HG02642 (cell line): Measurements from ENCODE around the gene CACNA1I.

Experiments
- ATAC-seq: cut with Tn5 transposase; IDR thresholded peaks from one replicate; pipeline ENCODE4 v1.9.1; 2021; ENCODE audit warnings: mild to moderate bottlenecking; ENCODE audit not compliant: unreplicated experiment, poor library complexity

The CACNA1I gene

DNA sequence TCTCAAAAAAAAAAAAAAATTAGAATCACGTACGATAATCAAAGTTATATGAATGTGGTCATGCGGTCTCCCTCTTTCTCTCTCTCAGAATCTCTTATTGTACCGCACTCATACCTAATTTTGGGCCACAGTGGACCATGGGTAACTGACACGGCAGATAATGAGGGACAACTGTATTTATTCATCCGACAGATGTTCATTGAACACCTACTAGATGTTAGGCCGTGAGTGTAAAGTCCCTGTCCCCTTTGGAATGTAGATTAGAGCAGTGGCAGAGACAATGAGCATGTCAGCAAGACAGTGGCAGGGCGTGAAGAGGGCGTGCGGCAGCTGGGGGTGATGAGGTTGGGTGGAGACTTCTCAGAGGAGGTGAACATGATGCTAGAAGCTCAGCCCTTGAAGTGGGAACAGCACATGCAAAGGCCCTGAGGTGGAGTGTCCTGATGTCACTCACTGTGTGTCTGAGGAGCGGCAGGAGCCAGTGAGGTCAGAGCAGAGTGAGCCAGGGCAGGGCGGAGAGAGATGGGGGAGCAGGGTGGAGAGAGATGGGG is 25.1 kb downstream of the CACNA1I start:
- ATAC-seq, result no peak

DNA sequence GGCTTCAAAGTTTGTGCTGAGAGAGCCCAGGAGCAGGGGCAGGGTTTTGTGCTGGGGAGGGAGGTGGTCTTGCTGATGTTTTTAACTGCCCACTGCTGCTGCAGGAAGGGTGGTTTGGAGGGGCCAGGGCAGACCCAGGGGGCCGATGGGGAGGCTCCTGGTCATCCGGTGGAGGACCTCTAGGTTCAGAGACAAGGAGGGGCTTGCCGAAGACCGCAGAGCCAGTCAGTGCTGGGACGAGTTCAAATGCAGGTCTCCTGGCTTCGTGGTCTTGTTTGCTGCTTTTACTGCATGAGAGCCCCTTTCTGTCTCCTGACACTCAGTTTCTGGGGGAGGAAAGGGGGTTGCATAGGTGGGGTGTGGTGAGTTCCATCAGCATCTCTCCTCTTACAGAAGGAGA is 26.0 kb downstream of the CACNA1I start:
- no peak for ATAC-seq

DNA sequence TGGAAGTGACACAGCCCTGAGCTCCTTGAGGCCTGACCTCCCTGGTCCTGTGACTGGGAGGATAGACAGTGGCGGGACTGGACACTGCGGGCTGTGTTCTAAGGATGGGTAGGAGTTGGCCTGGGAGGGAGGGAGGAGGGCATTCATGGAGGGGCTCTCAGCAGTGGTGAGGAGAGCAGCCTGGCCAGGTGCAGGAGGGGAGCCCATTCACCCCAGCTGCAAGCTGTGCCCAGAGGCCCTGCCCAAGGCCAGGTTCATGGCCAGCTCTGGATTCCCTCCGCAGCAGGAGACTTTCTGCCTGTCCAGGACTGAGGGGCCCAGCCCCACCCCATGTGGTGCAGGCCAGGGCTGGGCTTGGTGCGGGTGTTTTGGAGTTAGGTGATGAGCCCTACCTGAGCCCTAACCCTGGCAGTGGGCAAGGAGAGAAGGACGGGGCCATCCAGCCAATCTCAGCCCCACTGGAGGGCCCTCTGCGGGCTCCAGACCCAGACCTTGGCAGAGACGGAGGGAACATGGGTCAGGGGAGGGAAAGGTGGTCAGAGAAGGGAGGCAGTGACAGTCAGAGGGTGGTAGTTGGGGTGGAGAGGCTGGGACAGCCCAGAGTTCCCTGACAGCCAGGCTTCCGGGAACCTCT is 26.8 kb downstream of the CACNA1I start:
- no peak for ATAC-seq

DNA sequence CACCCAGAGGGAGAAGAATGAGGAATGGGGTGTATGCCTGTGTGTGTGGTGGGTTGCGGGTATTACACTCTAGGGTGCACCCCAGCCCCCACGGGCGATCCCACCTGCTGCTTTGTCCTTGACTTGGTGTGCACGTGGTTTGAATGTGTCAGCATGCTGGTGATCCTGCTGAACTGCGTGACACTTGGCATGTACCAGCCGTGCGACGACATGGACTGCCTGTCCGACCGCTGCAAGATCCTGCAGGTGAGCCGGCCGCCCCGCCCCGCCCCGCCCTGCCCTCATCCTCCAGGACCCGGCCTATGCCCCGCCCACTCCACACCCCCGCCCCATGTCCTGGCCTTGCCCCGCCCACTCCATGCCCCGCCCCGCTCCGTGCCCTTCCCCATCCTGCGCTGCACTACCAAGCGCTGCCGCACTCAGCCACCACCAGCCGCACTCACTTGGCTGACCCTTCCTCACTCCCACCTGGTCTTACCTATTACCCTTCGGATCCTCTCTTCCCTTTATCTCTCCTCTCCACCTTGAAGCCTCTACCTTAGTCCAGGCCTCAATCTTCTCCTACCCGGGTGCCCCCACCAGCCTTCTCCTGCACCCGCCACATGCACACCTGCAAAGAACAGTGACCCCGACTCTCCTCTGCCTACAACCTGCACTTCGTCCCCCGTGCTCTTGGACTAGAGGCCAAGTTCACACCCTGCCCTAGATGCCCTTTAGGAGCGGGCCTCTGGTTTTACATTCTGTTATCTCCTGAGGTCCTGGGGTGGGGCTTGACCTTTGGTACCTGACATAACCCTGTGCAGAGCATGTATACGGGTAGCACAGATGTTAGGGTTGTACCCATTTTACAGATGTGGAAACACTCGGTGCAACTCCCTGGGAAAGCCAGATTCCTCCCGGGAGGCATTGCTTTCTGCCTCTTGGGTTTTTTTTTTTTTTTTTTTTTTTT is 27.7 kb downstream of the CACNA1I start:
- ATAC-seq, result no peak

DNA sequence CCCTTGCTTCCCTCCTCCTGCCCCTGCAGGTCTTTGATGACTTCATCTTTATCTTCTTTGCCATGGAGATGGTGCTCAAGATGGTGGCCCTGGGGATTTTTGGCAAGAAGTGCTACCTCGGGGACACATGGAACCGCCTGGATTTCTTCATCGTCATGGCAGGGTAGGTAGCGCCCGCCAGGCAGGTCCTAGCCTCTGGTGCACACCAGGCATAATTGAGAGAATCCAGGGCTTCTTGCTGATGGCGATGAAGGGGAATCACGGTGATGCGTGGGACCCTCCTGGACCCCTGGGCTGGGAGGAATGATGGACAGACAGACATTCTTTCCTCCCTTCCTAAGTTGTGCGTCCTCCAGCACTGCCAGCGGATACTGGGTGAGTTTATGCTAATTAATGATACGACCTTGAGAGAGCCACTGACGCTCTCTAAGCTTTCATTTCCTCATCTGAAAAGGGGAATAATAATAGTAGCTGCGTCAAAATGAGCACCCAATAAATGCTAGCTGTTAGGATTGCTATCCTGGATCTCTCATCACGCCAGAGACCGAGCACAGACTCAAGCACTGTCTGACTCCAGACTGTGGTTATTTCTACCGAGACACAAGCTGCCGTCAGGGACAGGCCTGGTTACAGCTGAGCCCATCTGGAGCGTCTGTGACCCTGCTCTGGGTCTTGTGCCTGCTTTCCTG is 30.1 kb downstream of the CACNA1I start:
- no peak for ATAC-seq

DNA sequence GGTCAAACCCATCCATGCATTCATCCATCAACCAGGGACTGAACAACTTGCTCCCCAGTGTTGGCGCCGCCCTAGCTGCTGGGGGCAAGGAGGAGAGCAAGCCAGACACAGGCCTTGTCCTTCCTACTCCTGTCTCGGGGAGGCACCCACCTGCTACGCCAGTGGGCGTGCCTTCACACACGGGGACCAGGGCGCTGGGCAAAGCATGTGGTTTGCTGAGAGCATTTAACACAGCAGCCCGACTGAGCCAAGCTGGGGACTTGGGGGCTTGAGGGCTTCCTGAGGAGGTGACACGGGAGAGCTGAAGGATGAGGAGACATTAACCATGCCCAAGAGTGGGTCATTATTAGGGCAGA is 30.6 kb downstream of the CACNA1I start:
- no peak for ATAC-seq

DNA sequence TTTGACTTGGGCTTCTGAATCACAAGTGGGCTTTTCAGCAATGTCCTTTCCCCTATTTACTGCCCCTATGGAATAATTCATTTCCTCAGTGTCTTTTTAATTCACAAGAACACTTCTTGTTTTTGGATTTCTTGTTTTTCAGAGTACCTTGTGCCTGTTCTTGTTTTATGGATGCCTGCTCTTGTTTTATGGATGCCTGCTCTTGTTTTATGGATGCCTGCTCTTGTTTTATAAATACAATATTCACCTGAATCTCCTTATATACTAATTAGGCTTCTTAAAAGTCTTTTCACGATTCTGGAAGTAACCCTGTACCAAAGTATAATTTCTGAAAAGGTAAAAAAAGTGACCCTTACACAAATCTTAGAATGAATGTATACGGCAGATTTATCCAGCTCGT is 32.8 kb downstream of the CACNA1I start:
- no peak for ATAC-seq

DNA sequence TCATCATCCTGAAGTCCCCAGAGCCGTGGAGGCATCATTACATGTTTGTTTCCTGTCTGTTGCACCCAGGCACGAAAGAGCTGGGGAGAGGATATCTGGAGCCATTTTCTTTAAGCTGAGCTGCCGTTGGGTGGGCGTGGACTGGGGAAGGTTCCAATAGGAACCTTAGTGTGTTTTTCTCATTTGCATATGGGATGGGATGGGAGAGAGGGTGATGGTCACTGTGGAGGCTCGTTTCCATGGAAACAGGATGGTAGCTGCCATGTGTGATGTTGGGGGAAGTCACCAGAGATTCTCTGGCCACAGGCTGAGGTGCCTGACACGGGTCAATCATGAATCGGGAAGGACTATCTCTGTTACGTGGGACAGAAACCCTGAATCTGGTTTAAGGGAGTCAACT is 39.7 kb downstream of the CACNA1I start:
- ATAC-seq, result no peak

DNA sequence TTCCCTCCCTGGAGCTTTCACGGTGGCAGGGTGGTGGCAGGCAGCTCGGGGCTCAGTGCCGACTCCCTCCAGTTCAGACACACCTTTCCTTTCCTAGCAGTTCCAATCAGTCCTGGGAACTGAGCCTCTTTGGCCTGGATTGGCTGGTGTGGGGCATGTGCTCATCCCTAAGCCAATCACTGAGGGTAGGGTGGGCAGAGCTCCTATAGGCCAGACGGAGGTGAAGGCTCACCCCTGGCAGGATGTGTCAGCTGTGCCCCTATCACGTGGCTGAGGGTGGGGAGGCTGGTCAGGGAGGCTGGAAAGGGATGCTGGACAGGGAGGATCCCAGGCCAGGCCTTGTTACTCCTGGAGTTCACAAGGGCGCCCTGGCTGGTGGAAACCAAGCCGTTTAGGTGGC is 40.2 kb downstream of the CACNA1I start:
- ATAC-seq, result no peak

DNA sequence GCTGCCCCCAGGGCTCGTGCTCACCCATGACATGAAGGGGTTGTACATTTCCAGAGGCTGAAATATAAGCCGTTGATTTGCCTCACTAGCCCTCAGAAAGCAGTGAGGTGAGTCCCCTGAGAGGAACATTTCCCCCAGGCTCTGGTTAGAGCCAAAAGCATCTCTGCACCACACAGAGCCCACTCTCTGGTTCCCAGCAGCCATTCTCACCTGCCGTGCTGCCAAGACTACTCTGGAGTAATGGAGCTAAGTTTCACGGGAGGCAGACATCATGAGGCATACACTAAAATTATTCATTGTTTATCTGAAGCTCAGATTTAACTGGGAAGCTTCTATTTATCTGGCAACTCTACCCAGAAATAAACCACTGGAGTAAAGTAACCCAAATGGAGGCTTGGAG is 40.8 kb downstream of the CACNA1I start:
- ATAC-seq, result no peak

DNA sequence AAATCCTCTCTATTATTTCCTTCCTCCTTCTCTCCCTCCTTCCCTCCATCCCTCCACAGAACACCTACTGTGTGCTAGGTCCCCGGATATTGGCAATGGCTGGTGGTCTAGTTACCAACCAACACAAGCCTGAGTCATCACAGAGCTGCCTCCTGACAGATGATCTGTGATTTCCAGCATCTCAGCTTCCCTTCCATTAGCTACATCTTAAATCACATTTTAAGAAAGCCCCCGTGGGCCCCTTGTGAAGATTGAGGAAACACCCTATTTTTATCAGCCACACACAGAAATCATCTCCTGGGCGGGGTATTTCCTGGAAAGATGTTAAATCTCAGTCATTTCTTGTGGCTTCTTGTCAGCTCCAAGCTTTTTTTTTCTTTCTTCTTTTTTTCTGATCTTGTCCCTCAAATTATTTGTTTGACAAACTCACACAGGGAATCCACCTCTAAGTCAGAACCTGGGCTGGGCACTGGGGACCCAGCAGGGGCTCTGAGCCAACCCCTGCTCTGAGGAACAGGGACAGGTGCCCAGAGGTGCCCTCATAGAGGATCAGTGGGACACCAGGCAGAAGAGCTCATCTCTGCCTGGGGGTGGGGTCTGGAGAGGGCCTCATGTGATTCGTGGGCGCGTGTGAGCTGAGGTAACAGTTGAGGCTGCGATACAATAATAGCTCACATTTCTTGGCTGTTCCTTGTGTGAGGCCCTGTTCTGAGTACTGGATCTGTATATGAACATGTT is 42.4 kb downstream of the CACNA1I start:
- ATAC-seq, result no peak

DNA sequence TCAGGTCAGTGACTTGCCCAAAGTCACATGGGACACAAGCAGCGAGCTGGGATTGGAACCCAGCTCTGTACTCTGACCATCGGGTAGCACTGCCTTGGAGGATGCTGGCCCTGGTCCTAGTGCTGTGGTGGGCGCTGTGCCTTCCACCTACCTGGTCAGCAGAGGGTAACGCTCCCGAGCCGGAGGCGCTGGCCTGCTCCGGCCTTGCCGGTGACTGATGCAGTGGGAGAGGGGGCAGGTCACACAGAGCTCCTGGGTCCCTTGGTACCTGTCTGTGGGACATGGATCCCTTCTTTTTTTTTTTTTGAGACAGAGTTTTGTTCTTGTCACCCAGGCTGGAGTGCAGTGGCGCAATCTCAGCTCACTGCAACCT is 43.0 kb downstream of the CACNA1I start:
- no peak for ATAC-seq

DNA sequence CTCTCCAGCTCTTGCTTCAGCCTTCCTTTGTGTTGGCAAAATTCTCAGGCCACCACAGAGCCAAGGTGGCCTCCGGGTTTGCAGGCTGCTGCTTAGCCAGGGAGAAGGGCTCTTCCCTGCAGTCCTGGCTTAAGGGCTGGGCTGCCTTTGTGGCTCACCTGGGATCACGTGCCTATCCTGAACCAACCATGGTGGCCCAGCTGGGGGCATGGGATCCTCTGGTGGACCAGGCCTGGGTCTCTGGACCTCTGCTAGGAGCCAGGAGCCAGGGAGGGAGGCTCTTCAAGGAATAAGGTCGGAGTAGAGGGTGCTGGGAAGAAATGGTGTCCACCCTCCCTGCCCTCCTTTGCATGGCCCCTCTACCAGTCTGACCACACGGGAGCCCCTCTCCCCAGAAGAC is 43.9 kb downstream of the CACNA1I start:
- no peak for ATAC-seq

DNA sequence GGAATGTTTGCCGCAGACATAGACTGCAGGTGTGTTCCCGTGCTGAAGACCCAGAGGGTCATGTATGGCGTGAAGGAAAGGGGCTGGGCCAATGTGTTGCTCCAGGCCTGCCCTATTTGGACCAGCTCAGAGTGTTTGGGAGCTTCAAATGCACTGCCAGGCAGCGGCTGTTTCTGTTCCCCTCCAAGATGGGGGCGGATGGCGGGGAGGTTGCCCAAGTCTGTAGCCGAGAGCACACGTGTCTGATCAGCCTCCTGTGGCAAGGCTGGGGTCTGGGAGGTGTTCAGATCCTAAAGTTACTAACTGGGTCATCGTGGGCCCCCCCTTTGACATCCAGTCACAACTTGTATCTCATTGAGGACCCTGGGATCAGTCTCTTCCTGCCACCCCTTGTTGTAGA is 45.5 kb downstream of the CACNA1I start:
- no peak for ATAC-seq

DNA sequence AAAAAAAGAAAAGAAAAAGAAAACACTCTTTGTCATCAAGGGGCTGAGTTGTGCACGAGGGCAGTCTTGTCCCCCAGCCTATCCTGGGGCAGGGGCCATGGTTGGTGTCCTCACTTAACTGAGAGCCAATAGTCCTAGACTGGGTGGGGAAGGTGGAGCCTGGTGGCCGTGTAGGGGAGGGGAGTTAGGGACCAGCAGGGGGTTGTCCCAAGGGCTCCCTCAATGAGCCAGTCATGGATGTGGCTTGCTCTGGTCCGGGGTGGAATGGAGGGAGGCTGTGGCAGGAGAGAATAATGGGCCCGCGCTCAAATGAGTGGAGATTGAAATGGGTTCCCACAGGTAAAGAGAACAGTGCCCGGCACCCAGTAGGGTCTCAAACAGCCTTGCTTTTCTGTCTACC is 46.2 kb downstream of the CACNA1I start:
- ATAC-seq, result no peak

DNA sequence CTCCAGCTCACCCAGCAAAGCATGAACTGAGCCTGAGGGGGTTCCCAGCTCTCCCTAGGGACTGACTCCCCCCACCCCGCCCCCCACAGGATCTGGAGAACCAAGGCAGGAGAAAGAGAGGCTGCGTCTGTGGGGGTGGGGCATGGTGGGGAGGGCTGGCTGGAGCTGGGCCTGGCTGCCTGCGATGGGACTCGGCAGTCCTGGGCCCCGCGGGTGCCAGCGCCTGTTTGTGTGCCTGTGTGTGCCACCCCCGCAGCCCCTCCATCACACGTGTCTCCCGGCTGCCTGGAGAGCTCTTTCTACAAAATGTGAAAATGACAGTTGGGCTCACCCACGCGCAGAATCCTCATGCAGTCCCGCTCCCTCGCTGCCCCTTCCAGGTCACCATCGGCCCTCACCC is 46.8 kb downstream of the CACNA1I start:
- ATAC-seq, result no peak

DNA sequence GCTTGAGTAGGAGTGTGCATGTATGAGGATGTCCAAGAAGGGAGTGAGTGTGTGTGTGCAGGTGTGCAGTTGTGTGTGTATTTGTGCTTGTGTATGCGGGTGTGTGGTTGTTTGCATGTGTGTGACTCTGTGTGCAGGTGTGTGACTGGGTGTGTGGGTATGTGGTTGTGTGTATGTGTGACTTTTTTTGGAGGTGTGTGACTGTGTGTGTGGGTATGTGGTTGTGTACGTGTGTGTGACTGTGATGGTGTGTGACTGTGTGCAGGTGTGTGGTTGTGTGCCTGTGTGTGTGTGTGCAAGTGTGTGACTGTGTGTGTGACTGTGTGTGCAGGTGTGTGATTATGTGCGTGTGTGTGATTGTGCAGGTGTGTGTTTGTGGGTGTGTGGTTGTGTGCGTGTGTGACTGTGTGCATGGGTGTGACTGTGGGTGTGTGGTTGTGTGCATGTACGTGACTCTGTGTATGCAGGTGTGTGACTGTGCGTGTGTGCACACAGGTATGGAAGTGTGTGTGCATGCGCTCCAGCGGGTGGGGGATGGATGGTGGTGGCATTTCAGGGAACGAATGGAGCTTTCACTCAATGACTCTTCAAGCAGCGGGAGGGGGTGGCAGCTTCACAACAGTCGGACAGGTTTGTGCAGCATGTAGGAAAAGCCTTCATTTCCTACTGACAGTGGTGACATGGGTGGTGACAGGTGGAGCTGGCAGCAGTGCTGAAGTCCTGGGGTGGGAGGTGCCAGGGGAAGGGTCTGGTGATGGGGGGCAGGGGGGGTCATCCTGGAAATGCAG is 47.6 kb downstream of the CACNA1I start:
- ATAC-seq, result no peak

DNA sequence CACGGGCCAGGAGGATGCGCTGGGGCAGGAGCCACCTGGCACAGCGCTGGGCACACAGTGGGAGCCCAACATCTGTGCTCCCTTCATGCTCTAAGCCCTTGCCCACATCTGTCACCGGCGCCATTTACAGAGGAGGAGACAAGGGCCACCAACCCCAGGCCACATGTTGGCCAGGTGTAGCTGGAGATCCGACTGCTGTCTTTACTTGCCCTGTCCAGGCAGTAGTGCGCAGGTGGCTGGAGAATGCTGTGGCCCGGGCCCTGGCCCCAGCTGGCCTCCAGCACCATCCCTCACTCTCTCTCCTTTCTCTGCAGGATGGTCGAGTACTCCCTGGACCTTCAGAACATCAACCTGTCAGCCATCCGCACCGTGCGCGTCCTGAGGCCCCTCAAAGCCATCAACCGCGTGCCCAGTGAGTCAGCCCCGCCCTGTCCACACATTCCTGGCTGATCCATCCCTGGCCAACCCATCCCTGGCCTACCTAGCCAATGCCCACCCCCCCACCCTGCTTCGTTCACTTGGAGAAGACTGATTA is 48.5 kb downstream of the CACNA1I start:
- no peak for ATAC-seq

DNA sequence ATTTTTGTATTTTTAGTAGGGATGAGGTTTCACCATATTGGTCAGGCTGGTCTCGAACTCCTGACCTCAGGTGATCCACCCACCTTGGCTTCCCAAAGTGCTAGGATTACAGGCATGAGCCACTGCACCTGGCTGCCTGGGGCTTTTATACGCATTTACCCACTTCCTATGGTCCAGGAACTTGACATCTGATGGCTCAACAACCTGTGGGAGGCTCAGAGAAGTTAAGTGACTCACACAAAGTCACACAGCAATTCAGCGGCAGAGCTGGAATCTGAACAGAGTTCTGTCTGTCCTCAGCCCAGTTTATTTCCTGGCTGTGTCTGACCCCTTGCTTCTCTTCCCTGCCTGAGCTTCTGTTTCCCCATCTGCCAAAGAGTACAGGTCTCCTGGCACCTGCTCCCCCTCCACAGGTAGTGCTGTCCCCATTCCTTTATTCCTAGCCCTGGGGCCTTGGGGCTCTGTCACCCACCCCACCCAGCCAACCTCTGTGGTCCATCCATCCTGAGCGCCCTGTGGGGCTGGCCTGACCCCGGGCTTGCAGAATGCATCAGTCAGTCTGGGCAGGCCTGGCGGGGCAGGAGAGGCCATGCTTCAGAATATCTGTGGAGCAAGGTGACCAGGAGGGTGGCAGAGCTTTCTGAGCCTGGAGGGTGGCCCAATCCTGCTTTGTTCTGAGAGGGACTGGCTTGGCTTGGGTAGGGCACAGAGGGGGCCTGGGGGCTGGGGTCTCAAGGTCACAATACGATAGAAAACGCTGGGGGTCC is 50.6 kb downstream of the CACNA1I start:
- ATAC-seq, result no peak
